H1 (cell line): ENCODE data around the gene LCORL. TPM values are rescaled to one million over a fixed set of nuclear protein-coding genes. Genes with fewer than 3 reads are reported as not detected.

ENCODE experiments used
- CTCF ChIA-PET: fragments of 300-600 bp; sonication (Branson Sonifier 250); formaldehyde crosslinking; loops from one replicate; lab custom pipeline; 2021; ENCODE audit not compliant: partially characterized antibody; lab: Charles Lee
- POLR2A ChIA-PET: fragments of 300-600 bp; sonication (Branson Sonifier 250); formaldehyde crosslinking; loops from one replicate; lab custom pipeline; 2021; ENCODE audit warnings: inconsistent platforms; ENCODE audit not compliant: partially characterized antibody; lab: Charles Lee
- DNase-seq, 2 experiments: peaks; one replicate each; pipeline versions ENCODE4 v3.0.0 to v3.0.0-alpha.2; 2010 to 2022; ENCODE audit warnings: low spot score in 2 of 2, low read depth in 1 of 2, mixed read lengths in 1 of 2
- FAIRE-seq: peaks from 2 replicates; lab custom pipeline; 2011; peaks lifted over from hg19 to GRCh38; lab: Jason Lieb, UNC
- H2AFZ ChIP-seq: 2 replicates; pipeline ENCODE4 v1.8.1; 2012; ENCODE audit warnings: low read length, inconsistent platforms
- H2AK5ac ChIP-seq: 2 replicates; pipeline ENCODE4 v1.6.1; 2013; ENCODE audit warnings: low read depth, low read length
- H2BK120ac ChIP-seq: replicated peaks from 2 replicates; pipeline ENCODE3; 2013; ENCODE audit warnings: low read depth, low read length, inconsistent platforms
- H2BK12ac ChIP-seq: 2 replicates; pipeline ENCODE4 v1.6.1; 2013; ENCODE audit warnings: low read depth, low read length
- H2BK15ac ChIP-seq: 2 replicates; pipeline ENCODE4 v1.6.1; 2013; ENCODE audit warnings: low read length
- H2BK20ac ChIP-seq: 2 replicates; pipeline ENCODE4 v1.6.1; 2013; ENCODE audit warnings: low read length
- H2BK5ac ChIP-seq: 2 replicates; pipeline ENCODE4 v1.6.1; 2013; ENCODE audit warnings: low read depth, low read length
- H3K14ac ChIP-seq: 2 replicates; pipeline ENCODE4 v1.6.1; 2013; ENCODE audit warnings: inconsistent platforms; ENCODE audit not compliant: insufficient read length
- H3K18ac ChIP-seq: 2 replicates; pipeline ENCODE4 v1.6.1; 2013; ENCODE audit warnings: low read length; ENCODE audit errors: extremely low read depth
- H3K23ac ChIP-seq: 2 replicates; pipeline ENCODE4 v1.6.1; 2013; ENCODE audit warnings: inconsistent platforms; ENCODE audit not compliant: insufficient read length
- H3K23me2 ChIP-seq: 2 replicates; pipeline ENCODE4 v1.6.1; 2013; ENCODE audit warnings: low read depth, low read length
- H3K27ac ChIP-seq: 2 replicates; pipeline ENCODE4 v1.6.1; 2011; ENCODE audit warnings: low read depth, low read length, inconsistent platforms
- H3K27me3 ChIP-seq, 4 experiments: replicated peaks in 1 of 4; 1 replicate in 1 of 4; 2 replicates in 3 of 4; pipeline versions ENCODE4 v1.6.1 to v1.8.1; 2011 to 2013; ENCODE audit warnings: low read length in 3 of 4, mild to moderate bottlenecking in 3 of 4, inconsistent platforms in 2 of 4, mixed read lengths in 2 of 4, moderate library complexity in 1 of 4; ENCODE audit not compliant: control insufficient read depth in 3 of 4, insufficient read depth in 3 of 4; ENCODE audit errors: extremely low read depth in 1 of 4
- H3K36me3 ChIP-seq, 4 experiments: 2 replicates each; pipeline versions ENCODE4 v1.6.1 to v1.8.1; 2011 to 2013; ENCODE audit warnings: mild to moderate bottlenecking in 4 of 4, low read length in 3 of 4, moderate library complexity in 2 of 4, control low read depth in 1 of 4, inconsistent platforms in 1 of 4; ENCODE audit not compliant: insufficient read depth in 4 of 4, control insufficient read depth in 2 of 4
- H3K4ac ChIP-seq: replicated peaks from 2 replicates; pipeline ENCODE3; 2013; ENCODE audit warnings: low read length, low read depth, mixed read lengths, inconsistent platforms; ENCODE audit not compliant: insufficient read length
- H3K4me1 ChIP-seq, 4 experiments: replicated peaks in 1 of 4; 1 replicate in 1 of 4; 2 replicates in 3 of 4; pipeline versions ENCODE4 v1.6.1 to v1.8.1; 2011 to 2013; ENCODE audit warnings: low read length in 3 of 4, inconsistent platforms in 2 of 4, mixed read lengths in 1 of 4; ENCODE audit not compliant: insufficient read depth in 4 of 4, control insufficient read depth in 3 of 4
- H3K4me2 ChIP-seq, 2 experiments: 2 replicates each; pipeline versions ENCODE4 v1.6.1 to v1.8.1; 2011 to 2013; ENCODE audit warnings: low read depth in 2 of 2, low read length in 2 of 2, control low read depth in 1 of 2, inconsistent platforms in 1 of 2, mild to moderate bottlenecking in 1 of 2; ENCODE audit not compliant: insufficient read depth in 1 of 2
- H3K4me3 ChIP-seq, 4 experiments: fragments of 200-600, 300-600 bp in 1 of 4; sonication (generic), shearing (Covaris generic), sonication (Bioruptor Twin) in 1 of 4; 2 replicates each; pipeline versions ENCODE4 v1.5.1 to v1.8.1; 2011 to 2016; ENCODE audit warnings: low read length in 4 of 4, low read depth in 3 of 4, control low read depth in 2 of 4, inconsistent platforms in 2 of 4, mild to moderate bottlenecking in 2 of 4, mixed read lengths in 1 of 4, moderate library complexity in 1 of 4; ENCODE audit not compliant: insufficient read depth in 2 of 4; ENCODE audit errors: extremely low read depth in 1 of 4
- H3K56ac ChIP-seq: replicated peaks from 2 replicates; pipeline ENCODE3; 2013; ENCODE audit warnings: low read depth, mild to moderate bottlenecking, mixed read lengths, low read length, inconsistent platforms; ENCODE audit not compliant: insufficient read length
- H3K79me1 ChIP-seq: 2 replicates; pipeline ENCODE4 v1.6.1; 2013; ENCODE audit warnings: low read depth, low read length, control low read depth
- H3K79me2 ChIP-seq, 2 experiments: 2 replicates each; pipeline versions ENCODE4 v1.6.1 to v1.8.1; 2012 to 2013; ENCODE audit warnings: low read length in 2 of 2, mild to moderate bottlenecking in 2 of 2, inconsistent platforms in 1 of 2; ENCODE audit not compliant: insufficient read depth in 2 of 2, control insufficient read depth in 1 of 2
- H3K9ac ChIP-seq, 4 experiments: replicated peaks in 1 of 4; 1 replicate in 1 of 4; 2 replicates in 3 of 4; pipeline versions ENCODE4 v1.6.1 to v1.8.1; 2011 to 2013; ENCODE audit warnings: low read depth in 3 of 4, low read length in 3 of 4, control low read depth in 2 of 4, mild to moderate bottlenecking in 2 of 4, moderate library complexity in 2 of 4, inconsistent platforms in 1 of 4; ENCODE audit errors: extremely low read depth in 1 of 4
- H3K9me3 ChIP-seq, 2 experiments: 2 replicates each; pipeline versions ENCODE4 v1.6.1 to v1.8.1; 2012 to 2013; ENCODE audit warnings: mild to moderate bottlenecking in 2 of 2, moderate library complexity in 2 of 2, control low read depth in 1 of 2, inconsistent platforms in 1 of 2, low read depth in 1 of 2, low read length in 1 of 2, mixed read lengths in 1 of 2; ENCODE audit not compliant: insufficient read depth in 2 of 2
- H4K20me1 ChIP-seq, 2 experiments: replicated peaks in 1 of 2; 2 replicates each; pipeline versions ENCODE3 to v1.8.1; 2011 to 2013; ENCODE audit warnings: inconsistent platforms in 2 of 2, low read length in 2 of 2, mild to moderate bottlenecking in 1 of 2; ENCODE audit not compliant: insufficient read depth in 2 of 2, control insufficient read depth in 1 of 2
- H4K5ac ChIP-seq: 2 replicates; pipeline ENCODE4 v1.6.1; 2013; ENCODE audit warnings: low read length, low read depth, mixed read lengths, inconsistent platforms; ENCODE audit not compliant: insufficient read length
- H4K8ac ChIP-seq: 2 replicates; pipeline ENCODE4 v1.8.0; 2013; ENCODE audit warnings: mild to moderate bottlenecking, moderate library complexity, low read length, inconsistent platforms; ENCODE audit not compliant: insufficient read depth; ENCODE audit errors: extremely low read depth
- H4K91ac ChIP-seq: replicated peaks from 2 replicates; pipeline ENCODE3; 2013; ENCODE audit warnings: low read length, mixed read lengths, inconsistent platforms; ENCODE audit not compliant: insufficient read length
- GABPA ChIP-seq: IDR thresholded peaks from 2 replicates; pipeline ENCODE4 v1.6.1; 2011; ENCODE audit warnings: mild to moderate bottlenecking, low read length, moderate library complexity, borderline replicate concordance; ENCODE audit not compliant: insufficient read depth
- GTF2F1 ChIP-seq: IDR thresholded peaks from 2 replicates; pipeline ENCODE4 v1.6.1; 2012; ENCODE audit warnings: low read depth, low read length, improper control_type of control experiment, borderline replicate concordance
- KDM1A ChIP-seq: fragments of 200-600, 300-600 bp; sonication (generic); IDR thresholded peaks from 2 replicates; pipeline ENCODE4 v1.7.1; 2016; ENCODE audit warnings: mild to moderate bottlenecking, low read length, borderline replicate concordance
- KDM4A ChIP-seq: IDR thresholded peaks from one replicate; pipeline ENCODE4 v1.7.1; 2012; ENCODE audit warnings: low read depth, mild to moderate bottlenecking, moderate library complexity, low read length, inconsistent platforms; ENCODE audit not compliant: severe bottlenecking
- MAX ChIP-seq: IDR thresholded peaks from 2 replicates; pipeline ENCODE4 v1.6.1; 2012; ENCODE audit warnings: inconsistent platforms
- SIN3A ChIP-seq, 2 experiments: IDR thresholded peaks in 1 of 2; conservative IDR thresholded peaks in 1 of 2; 2 replicates each; pipeline ENCODE4 v1.6.1; 2011 to 2012; ENCODE audit warnings: low read length in 2 of 2, improper control_type of control experiment in 1 of 2, low read depth in 1 of 2, mild to moderate bottlenecking in 1 of 2
- WGBS, 2 experiments: shearing (Covaris generic) in 1 of 2; methylation state at CpG; one replicate each; pipeline versions ENCODE4 v1.1.6 to v1.1.7; 2013 to 2015; ENCODE audit warnings: low lambda C conversion rate in 2 of 2, mixed read lengths in 2 of 2, inconsistent platforms in 1 of 2, low coverage in 1 of 2, missing lambda C conversion rate in 1 of 2; ENCODE audit not compliant: insufficient replicate concordance in 2 of 2, insufficient coverage in 1 of 2, insufficient read length in 1 of 2; ENCODE audit errors: extremely low coverage in 1 of 2, missing lambda C conversion rate in 1 of 2; 5-methylcytosine and 5-hydroxymethylcytosine counted together
- polyA plus RNA-seq, 7 experiments: library from polyadenylated mRNA; depleted of rRNA in 3 of 7; stranded (reverse) in 5 of 7; unstranded in 2 of 7; fragments of >200 nt in 5 of 7; fragments of 200-250 nt in 2 of 7; gene quantifications; 1 replicate in 5 of 7; 2 replicates in 1 of 7; 4 replicates in 1 of 7; pipeline versions ENCODE4 v1.2.1 to v1.2.3, GENCODE V29; 2011 to 2013; ENCODE audit warnings: missing spikeins in 2 of 7, mixed read lengths in 2 of 7
- total RNA-seq: library from RNA; stranded (reverse); fragmentation: NEBNext Ultra II Directional; extraction: Animal tissue kit (Norgen Biotek cat#: 25700); gene quantifications from 2 replicates; pipeline ENCODE4 v1.2.1, GENCODE V29; 2021

The LCORL gene
- total and polyA plus RNA-seq, 2 of the 8 experiments (the other 6 are each of a cell fraction or from before 2014, with no cell fraction given), result 2.2 to 19.2 TPM

GRCh38 chr4:17859793-17860406, 161.7 kb downstream of the LCORL start:
- Histone ChIP-seq H3K27me3 (no peaks in the 10 kb centered on the region), H3K4me3 (no peak overlapping the region), H3K4ac (no peak overlapping the region), H3K9me3 (peaks cover 5 to 12% of the 10 kb centered on the region in 2 experiments; a peak in 3 of 4 replicates), H2AK5ac (no peak overlapping the region), H3K9ac (no peak overlapping the region), H2BK12ac (no peak overlapping the region), H2BK120ac (no peak overlapping the region), H2BK15ac (no peak overlapping the region), H3K14ac (no peak overlapping the region), H4K5ac (no peak overlapping the region), H3K79me1 (no peaks in the 10 kb centered on the region), H3K79me2 (no peaks in the 10 kb centered on the region), H3K27ac (no peak overlapping the region), H3K18ac (no peak overlapping the region), H2AFZ (no peak overlapping the region), H2BK20ac (no peak overlapping the region), H4K8ac (no peak overlapping the region), H3K4me1 (no peaks in the 10 kb centered on the region), H3K23me2 (no peaks in the 10 kb centered on the region), H2BK5ac (no peak overlapping the region), H3K4me2 (no peak overlapping the region), H4K91ac (no peak overlapping the region), H4K20me1 (no peaks in the 10 kb centered on the region), H3K23ac (no peak overlapping the region), H3K36me3 (no peaks in the 10 kb centered on the region; a peak in 1 of 8 replicates), H3K56ac (no peak overlapping the region)
- TF ChIP-seq MAX (no peak), GABPA (no peak), KDM4A (no peak), GTF2F1 (no peak), KDM1A (no peak), SIN3A (conservative IDR thresholded peaks at IDR 0.05 in 1 of 2, IDR thresholded peaks at IDR 0.05 in 1 of 2; ENCODE audit: low read depth in 1 of 2, low read length in 2 of 2) (no peak)
- CTCF ChIA-PET, result interaction anchor here (0.6 kb wide), 1 partner anchor 73 kb away, joined by 3 read pairs; no protein-coding TSS in a partner anchor
- POLR2A ChIA-PET, result no interaction called here
- WGBS, 2 experiments, result 95% methylated on average over 5 of the region's 5 CpGs; no CpG with 5 or more reads in 1 of the 2 experiments
- DNase-seq (no peak), FAIRE-seq (no peak)
